Measurements from ENCODE around the gene NCKAP5L.
"Not testable (repeated sequence)": the region's sequence is repeated elsewhere in the genome, so short reads cannot be mapped to it uniquely, and the experiment has no call there.

The NCKAP5L gene

GRCh38 chr12:49777800-49778748 lies 50.1 kb downstream of the NCKAP5L start:
- Histone ChIP-seq H3K4me1 (ENCODE audit: insufficient read depth, low read length) (no peaks in the 10 kb centered on the region), H3K9me3 (ENCODE audit: control insufficient read depth, insufficient read depth, low read length) (no peaks in the 10 kb centered on the region), H3K36me3 (ENCODE audit: insufficient read depth, low read length) (no peaks in the 10 kb centered on the region), H3K9ac (ENCODE audit: low read depth, low read length) (no peak overlapping the region)

GRCh38 chr12:49777341-49777740 lies 50.9 kb downstream of the NCKAP5L start:
- Histone ChIP-seq H3K9me3 (ENCODE audit: control insufficient read depth, insufficient read depth, low read length) (no peaks in the 10 kb centered on the region), H3K4me1 (ENCODE audit: insufficient read depth, low read length) (no peaks in the 10 kb centered on the region), H3K36me3 (ENCODE audit: insufficient read depth, low read length) (no peaks in the 10 kb centered on the region), H3K9ac (ENCODE audit: low read depth, low read length) (no peak overlapping the region)

GRCh38 chr12:49776858-49777257 lies 51.4 kb downstream of the NCKAP5L start:
- Histone ChIP-seq H3K9ac (ENCODE audit: low read depth, low read length) (no peak overlapping the region), H3K4me1 (ENCODE audit: insufficient read depth, low read length) (no peaks in the 10 kb centered on the region)

GRCh38 chr12:49776413-49776812 lies 51.8 kb downstream of the NCKAP5L start:
- no peaks in the 10 kb centered on the region for H3K4me1 ChIP-seq (ENCODE audit: insufficient read depth, low read length)
- H3K9ac ChIP-seq (ENCODE audit: low read depth, low read length), result no peak overlapping the region
- H3K9me3 ChIP-seq (ENCODE audit: control insufficient read depth, insufficient read depth, low read length), result no peaks in the 10 kb centered on the region
- no peaks in the 10 kb centered on the region for H3K36me3 ChIP-seq (ENCODE audit: insufficient read depth, low read length)

More at GRCh38 chr12:49776858-49777257, 51.4 kb downstream of the NCKAP5L start:
- H3K9me3 ChIP-seq (ENCODE audit: control insufficient read depth, insufficient read depth, low read length), result no peaks in the 10 kb centered on the region
- H3K36me3 ChIP-seq (ENCODE audit: insufficient read depth, low read length), result no peaks in the 10 kb centered on the region

GRCh38 chr12:49773102-49773501 lies 55.1 kb downstream of the NCKAP5L start:
- not testable (repeated sequence) for H3K9me3 ChIP-seq (ENCODE audit: control insufficient read depth, insufficient read depth, low read length); H3K36me3 ChIP-seq (ENCODE audit: insufficient read depth, low read length); H3K4me1 ChIP-seq (ENCODE audit: insufficient read depth, low read length); H3K9ac ChIP-seq (ENCODE audit: low read depth, low read length)

GRCh38 chr12:49767333-49767732 lies 60.9 kb downstream of the NCKAP5L start:
- no peaks in the 10 kb centered on the region; the same call in 1 of the 2 replicates for H3K4me1 ChIP-seq (ENCODE audit: insufficient read depth, low read length)
- no peaks in the 10 kb centered on the region for H3K9me3 ChIP-seq (ENCODE audit: control insufficient read depth, insufficient read depth, low read length)
- peaks cover 19% of the 10 kb centered on the region for H3K36me3 ChIP-seq (ENCODE audit: insufficient read depth, low read length)
- H3K9ac ChIP-seq (ENCODE audit: low read depth, low read length), result no peak overlapping the region

GRCh38 chr12:49766115-49766455 lies 62.1 kb downstream of the NCKAP5L start:
- no peak overlapping the region for H3K9ac ChIP-seq (ENCODE audit: low read depth, low read length)
- peaks cover 27% of the 10 kb centered on the region for H3K36me3 ChIP-seq (ENCODE audit: insufficient read depth, low read length)
- H3K4me1 ChIP-seq (ENCODE audit: insufficient read depth, low read length), result no peaks in the 10 kb centered on the region; the same call in 1 of the 2 replicates
- H3K9me3 ChIP-seq (ENCODE audit: control insufficient read depth, insufficient read depth, low read length), result no peaks in the 10 kb centered on the region

GRCh38 chr12:49764126-49764525 lies 64.1 kb downstream of the NCKAP5L start:
- peaks cover 32% of the 10 kb centered on the region for H3K36me3 ChIP-seq (ENCODE audit: insufficient read depth, low read length)
- no peaks in the 10 kb centered on the region; the same call in 1 of the 2 replicates for H3K4me1 ChIP-seq (ENCODE audit: insufficient read depth, low read length)
- no peaks in the 10 kb centered on the region for H3K9me3 ChIP-seq (ENCODE audit: control insufficient read depth, insufficient read depth, low read length)
- no peak overlapping the region for H3K9ac ChIP-seq (ENCODE audit: low read depth, low read length)

GRCh38 chr12:49763006-49763591 lies 65.1 kb downstream of the NCKAP5L start:
- Histone ChIP-seq H3K9ac (ENCODE audit: low read depth, low read length) (no peak overlapping the region), H3K4me1 (ENCODE audit: insufficient read depth, low read length) (no peaks in the 10 kb centered on the region; the same call in 1 of the 2 replicates), H3K36me3 (ENCODE audit: insufficient read depth, low read length) (peaks cover 42% of the 10 kb centered on the region), H3K9me3 (ENCODE audit: control insufficient read depth, insufficient read depth, low read length) (no peaks in the 10 kb centered on the region)

GRCh38 chr12:49762468-49762847 lies 65.8 kb downstream of the NCKAP5L start:
- Histone ChIP-seq H3K9ac (ENCODE audit: low read depth, low read length) (no peak overlapping the region), H3K36me3 (ENCODE audit: insufficient read depth, low read length) (peaks cover 47% of the 10 kb centered on the region), H3K4me1 (ENCODE audit: insufficient read depth, low read length) (no peaks in the 10 kb centered on the region; the same call in 1 of the 2 replicates), H3K9me3 (ENCODE audit: control insufficient read depth, insufficient read depth, low read length) (no peaks in the 10 kb centered on the region)

- H3K4me1 ChIP-seq (ENCODE audit: insufficient read depth, low read length), result no peaks in the 10 kb centered on the region; the same call in 1 of the 2 replicates
- H3K36me3 ChIP-seq (ENCODE audit: insufficient read depth, low read length), result peaks cover 47% of the 10 kb centered on the region
- H3K9ac ChIP-seq (ENCODE audit: low read depth, low read length), result no peak overlapping the region
- H3K9me3 ChIP-seq (ENCODE audit: control insufficient read depth, insufficient read depth, low read length), result no peaks in the 10 kb centered on the region
Observed at GRCh38 chr12:49761677-49762467, 66.3 kb downstream of the NCKAP5L start.

GRCh38 chr12:49750996-49751393 lies 77.2 kb downstream of the NCKAP5L start:
- H3K36me3 ChIP-seq (ENCODE audit: insufficient read depth, low read length), result peaks cover 26% of the 10 kb centered on the region

GRCh38 chr12:49750027-49750995 lies 77.9 kb downstream of the NCKAP5L start:
- H3K9me3 ChIP-seq (ENCODE audit: control insufficient read depth, insufficient read depth, low read length), result no peaks in the 10 kb centered on the region
- H3K9ac ChIP-seq (ENCODE audit: low read depth, low read length), result no peak overlapping the region
- H3K36me3 ChIP-seq (ENCODE audit: insufficient read depth, low read length), result peaks cover 23% of the 10 kb centered on the region
- H3K4me1 ChIP-seq (ENCODE audit: insufficient read depth, low read length), result peaks cover 22% of the 10 kb centered on the region

More at GRCh38 chr12:49750996-49751393, 77.2 kb downstream of the NCKAP5L start:
- H3K4me1 ChIP-seq (ENCODE audit: insufficient read depth, low read length), result peaks cover 22% of the 10 kb centered on the region
- H3K9ac ChIP-seq (ENCODE audit: low read depth, low read length), result no peak overlapping the region
- H3K9me3 ChIP-seq (ENCODE audit: control insufficient read depth, insufficient read depth, low read length), result no peaks in the 10 kb centered on the region

Data from ES-I3 (cell line).